GM12891 (cell line): ENCODE results near the gene KRT5.

Source experiments
- DNase-seq: peaks from one replicate; pipeline ENCODE4 v3.0.0; 2011; ENCODE audit warnings: low spot score; ENCODE audit not compliant: insufficient read length
- FAIRE-seq: peaks from 2 replicates; lab custom pipeline; 2011; peaks lifted over from hg19 to GRCh38; lab: Jason Lieb, UNC
- PAX5 ChIP-seq: IDR thresholded peaks from 2 replicates; pipeline ENCODE4 v1.6.1; 2011; ENCODE audit warnings: low read length, moderate library complexity, mild to moderate bottlenecking; ENCODE audit not compliant: insufficient read depth, severe bottlenecking
- POLR2A ChIP-seq: IDR thresholded peaks from 2 replicates; pipeline ENCODE4 v1.6.1; 2011; ENCODE audit warnings: low read depth, low read length, control low read depth
- POLR2AphosphoS5 ChIP-seq: IDR thresholded peaks from 2 replicates; pipeline ENCODE4 v1.6.1; 2011; ENCODE audit warnings: low read depth, low read length, control low read depth
- POU2F2 ChIP-seq: IDR thresholded peaks from 2 replicates; pipeline ENCODE4 v1.6.1; 2011; ENCODE audit warnings: low read depth, mild to moderate bottlenecking, control low read depth, low read length, moderate library complexity
- SPI1 ChIP-seq: IDR thresholded peaks from 2 replicates; pipeline ENCODE4 v1.6.1; 2011; ENCODE audit warnings: low read depth, low read length, control low read depth
- TAF1 ChIP-seq: IDR thresholded peaks from 2 replicates; pipeline ENCODE4 v1.6.1; 2011; ENCODE audit warnings: low read depth, low read length, control low read depth

Gene KRT5

DNA sequence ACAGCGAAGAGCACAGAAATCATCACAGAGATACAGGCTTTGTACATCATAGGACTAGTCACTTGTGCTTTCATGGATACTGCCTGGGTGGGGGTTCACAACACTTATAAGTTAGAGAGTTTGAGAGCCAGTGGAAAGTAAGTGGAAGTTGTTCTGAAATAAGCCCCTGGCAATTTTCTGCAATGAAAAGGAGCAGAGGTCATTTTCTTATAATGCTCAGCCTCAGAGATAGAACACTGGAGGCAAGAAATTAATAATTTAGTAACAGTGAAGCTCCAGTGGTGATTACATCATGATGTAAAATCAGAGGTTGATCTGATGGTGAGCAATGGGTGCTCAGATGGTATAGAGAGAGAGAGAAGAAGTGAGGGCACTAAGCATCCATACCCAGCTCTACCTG, 33.0 kb downstream of the KRT5 start:
- TF ChIP-seq POLR2AphosphoS5 (no peak), POLR2A (no peak)
- DNase-seq = no peak
- no peak for FAIRE-seq

DNA sequence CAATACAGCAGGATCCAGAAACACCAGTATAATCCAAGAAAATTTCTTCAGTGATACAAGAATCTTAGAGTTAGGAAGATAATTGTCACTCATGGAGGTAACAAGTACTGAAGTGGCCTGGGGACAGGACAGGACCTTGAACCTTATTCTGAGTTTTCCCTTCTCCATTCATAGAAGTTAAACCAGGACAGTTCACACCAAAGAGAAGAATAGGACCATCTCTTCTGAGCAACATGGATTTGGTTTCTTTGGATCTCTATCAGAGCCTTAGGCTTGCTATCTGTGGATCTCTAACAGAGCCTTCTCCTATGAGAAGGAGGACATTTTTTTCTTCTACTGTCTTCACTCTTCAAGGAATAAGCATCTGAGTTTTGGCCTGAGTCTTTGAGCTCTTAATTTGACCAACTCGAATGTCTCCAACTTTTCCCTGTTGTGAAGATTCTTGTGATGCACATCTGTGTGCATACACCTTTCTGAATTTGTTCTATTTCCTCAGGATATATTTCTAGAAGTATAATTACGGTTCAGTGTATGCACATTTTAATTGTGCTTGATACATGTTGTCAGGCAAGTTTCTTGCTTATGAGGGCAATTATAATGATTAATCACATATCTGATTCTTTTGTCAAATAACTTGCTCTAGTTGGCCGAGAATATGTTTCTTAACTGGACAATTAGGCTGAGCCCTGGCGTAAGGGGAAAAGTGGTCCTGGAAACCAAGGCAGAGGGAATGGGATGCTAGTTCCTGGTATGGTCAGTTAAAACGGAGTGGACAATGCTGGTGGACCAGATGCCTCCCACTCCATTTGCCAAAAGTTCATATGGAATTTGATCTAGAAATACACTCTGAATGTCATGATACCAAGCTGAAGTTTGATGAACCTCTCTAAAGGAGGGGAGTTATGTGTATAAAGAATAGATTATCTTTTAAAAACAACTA, 33.8 kb downstream of the KRT5 start:
- no peak for FAIRE-seq
- DNase-seq = no peak
- TF ChIP-seq TAF1 (no peak), SPI1 (no peak), POU2F2 (no peak), PAX5 (no peak), POLR2AphosphoS5 (no peak), POLR2A (no peak)

DNA sequence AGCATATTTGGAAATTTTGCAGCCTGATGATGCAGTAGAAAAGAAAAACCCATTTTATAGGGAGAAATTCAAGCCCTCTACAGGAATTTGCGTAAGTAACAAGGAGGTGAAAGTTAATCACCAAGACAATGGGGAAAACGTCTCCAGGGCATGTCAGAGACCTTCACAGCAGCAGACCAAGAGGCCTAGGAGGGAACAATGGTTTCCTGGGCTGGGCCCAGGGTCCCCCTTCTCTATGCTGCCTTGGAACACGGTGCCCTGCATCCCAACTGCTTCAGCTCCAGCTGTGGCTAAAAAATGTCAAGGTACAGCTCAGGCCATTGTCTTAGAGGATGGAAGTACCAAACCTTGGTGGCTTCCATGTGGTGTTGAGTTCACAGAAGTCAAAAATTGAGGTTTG, 40.1 kb downstream of the KRT5 start:
- no peak for FAIRE-seq

DNA sequence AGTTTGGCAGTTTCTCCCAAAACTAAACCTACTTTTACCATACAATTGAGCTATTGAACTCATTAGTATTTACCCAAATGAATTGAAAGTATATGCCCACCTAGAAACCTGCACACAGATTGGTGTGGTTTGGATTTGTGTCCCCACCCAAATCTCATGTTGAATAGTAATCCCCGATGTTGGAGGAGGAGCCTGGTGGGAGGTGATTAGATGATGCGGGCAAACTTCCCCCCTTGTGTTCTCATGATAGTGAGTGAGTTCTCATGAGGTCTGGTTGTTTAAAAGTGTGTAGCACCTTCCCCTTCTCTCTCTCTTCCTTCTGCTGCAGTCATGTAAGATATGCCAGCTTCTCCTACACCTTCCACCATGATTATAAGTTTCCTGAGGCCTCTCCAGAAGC, 42.5 kb downstream of the KRT5 start:
- no peak for DNase-seq
- no peak for FAIRE-seq
- TF ChIP-seq TAF1 (no peak), POLR2A (no peak), PAX5 (no peak), POU2F2 (no peak), SPI1 (no peak), POLR2AphosphoS5 (no peak)

More for the DNA sequence above, 40.1 kb downstream of the KRT5 start:
- no peak for DNase-seq
- no peak for TF ChIP-seq SPI1
- no peak for TF ChIP-seq POLR2AphosphoS5
- no peak for TF ChIP-seq POLR2A
- TF ChIP-seq TAF1 = no peak
- TF ChIP-seq POU2F2 = no peak
- TF ChIP-seq PAX5 = no peak

DNA sequence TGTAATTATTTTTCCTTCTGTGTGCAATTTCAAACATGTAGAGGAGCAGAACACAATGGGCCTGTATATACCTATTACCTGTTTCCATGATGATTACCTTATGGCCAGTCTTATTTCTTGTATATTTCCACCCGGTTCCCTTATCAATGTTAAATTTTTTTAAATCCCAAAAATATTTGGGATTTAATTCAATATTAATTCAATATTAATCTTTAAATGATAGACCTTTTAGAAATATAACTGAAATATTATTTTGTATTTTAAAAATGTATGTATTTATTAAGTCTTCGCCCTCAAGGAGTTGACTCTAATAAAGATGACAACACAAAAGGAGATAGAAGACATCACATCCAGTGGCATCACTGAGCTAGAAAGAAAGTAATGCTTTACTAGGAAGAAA, 46.0 kb downstream of the KRT5 start:
- no peak for FAIRE-seq
- TF ChIP-seq POLR2A (no peak), POU2F2 (no peak), POLR2AphosphoS5 (no peak), TAF1 (no peak), SPI1 (no peak), PAX5 (no peak)
- DNase-seq = no peak

DNA sequence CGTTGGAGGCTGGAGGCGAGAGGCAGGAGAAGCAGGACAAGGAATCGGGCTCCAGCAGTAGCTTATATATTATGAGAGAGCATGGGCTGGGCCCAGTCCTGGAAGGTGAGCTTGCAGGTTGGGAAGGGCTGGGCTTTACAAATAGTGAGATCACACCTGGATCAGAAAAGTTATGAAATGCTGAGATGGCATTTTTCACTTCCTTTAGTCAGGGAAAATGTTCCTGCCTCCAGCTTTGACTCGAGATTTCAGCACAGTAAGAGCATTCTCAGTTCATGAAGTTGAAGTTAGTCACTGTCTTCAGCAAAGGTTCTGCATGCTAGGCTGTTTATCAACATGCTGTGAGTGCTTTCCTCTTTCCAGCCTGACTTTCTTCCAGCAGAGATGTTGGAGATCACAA, 46.4 kb downstream of the KRT5 start, which contains the start of gene KRT6C:
TSS of gene KRT6C (minus strand) at position 38 of the 400 bp plus-strand sequence. CDS start 68 bp downstream, outside the sequence.
- no peak for FAIRE-seq
- TF ChIP-seq PAX5 (no peak), SPI1 (no peak), POLR2A (no peak), POLR2AphosphoS5 (no peak), POU2F2 (no peak), TAF1 (no peak)
- DNase-seq = no peak

DNA sequence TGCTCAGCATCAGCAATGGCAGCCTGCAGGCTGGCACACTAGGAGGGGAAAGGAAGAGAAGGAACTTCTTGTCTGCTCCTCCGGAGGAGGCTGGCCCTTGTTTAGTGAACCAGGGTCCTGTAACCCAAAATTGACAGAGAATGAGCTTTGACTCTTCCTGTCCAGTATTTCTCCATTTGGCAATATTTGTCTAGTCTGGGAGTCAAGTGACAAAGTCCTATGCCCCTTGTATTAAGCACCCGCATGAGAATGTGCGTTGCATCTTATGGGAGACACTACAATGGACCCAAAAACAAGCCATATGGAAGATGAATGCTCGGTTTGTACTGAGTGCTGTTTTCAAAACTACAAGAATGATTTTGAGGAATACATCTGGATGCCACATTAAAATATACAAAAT, 50.3 kb downstream of the KRT5 start:
- no peak for DNase-seq
- FAIRE-seq = no peak
- no peak for TF ChIP-seq TAF1

DNA sequence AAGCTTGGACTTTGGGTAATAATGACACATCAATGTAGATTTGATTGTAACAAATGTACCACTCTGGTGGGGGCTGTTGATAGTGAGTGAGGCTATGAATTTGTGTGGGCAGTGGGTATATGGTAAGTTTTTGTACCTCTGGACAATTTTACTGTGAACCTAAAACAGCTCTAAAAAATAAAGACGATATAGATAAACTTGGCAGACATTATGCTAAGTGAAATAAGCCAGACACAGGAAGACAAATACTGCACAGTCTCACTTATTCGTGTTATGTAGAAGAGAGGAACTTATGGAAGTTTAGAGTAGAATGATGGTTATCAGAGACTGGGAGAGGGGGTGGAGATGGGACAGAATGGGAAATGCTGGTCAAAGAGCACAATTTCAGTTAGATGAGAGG, 55.3 kb downstream of the KRT5 start:
- no peak for DNase-seq
- no peak for FAIRE-seq

More for the DNA sequence above, 55.3 kb downstream of the KRT5 start:
- TF ChIP-seq POLR2A (no peak), PAX5 (no peak), SPI1 (no peak), POLR2AphosphoS5 (no peak)
